Endothelial cell of umbilical vein (primary cell): Measurements from ENCODE around the gene MOG. TPM values are rescaled to one million over a fixed set of nuclear protein-coding genes. Genes with fewer than 3 reads are reported as not detected.

ENCODE experiments used
- BruUV-seq: library from RNA; stranded (reverse); fragments of 400-500 nt; replicated peaks from 2 replicates; lab custom pipeline; 2021; lab: Mats Ljungman, UMichigan
- CTCF ChIA-PET: fragments of 300-600, 350-600 bp; sonication (Branson Sonifier 250); formaldehyde crosslinking; loops from one replicate; lab custom pipeline; 2021; ENCODE audit warnings: antibody characterized with exemption, inconsistent platforms; lab: Charles Lee
- POLR2A ChIA-PET: fragments of 300-600, 350-600 bp; sonication (Branson Sonifier 250); formaldehyde crosslinking; loops from one replicate; lab custom pipeline; 2021; ENCODE audit warnings: antibody characterized with exemption, inconsistent platforms; lab: Charles Lee
- DNase-seq: peaks from one replicate; pipeline ENCODE4 v3.0.0-alpha.2; 2011; ENCODE audit warnings: low read depth, low spot score
- FAIRE-seq: peaks from 2 replicates; lab custom pipeline; 2011; peaks lifted over from hg19 to GRCh38; lab: Jason Lieb, UNC
- H2AFZ ChIP-seq: 2 replicates; pipeline ENCODE4 v1.6.0; 2012; ENCODE audit warnings: low read depth, low read length, control low read depth, inconsistent platforms
- H3K27ac ChIP-seq: 2 replicates; pipeline ENCODE4 v1.5.1; 2011; ENCODE audit warnings: low read depth, mild to moderate bottlenecking, control low read depth, low read length, moderate library complexity; ENCODE audit not compliant: insufficient read depth
- H3K27me3 ChIP-seq, 2 experiments: 2 replicates each; pipeline versions ENCODE4 v1.6.0 to v1.6.1; 2011; ENCODE audit warnings: low read length in 2 of 2, mixed read lengths in 1 of 2; ENCODE audit not compliant: control insufficient read depth in 2 of 2, insufficient read depth in 2 of 2
- H3K36me3 ChIP-seq, 2 experiments: 2 replicates in 1 of 2; 3 replicates in 1 of 2; pipeline ENCODE4 v1.5.1; 2011; ENCODE audit warnings: low read length in 2 of 2, mild to moderate bottlenecking in 1 of 2, moderate library complexity in 1 of 2; ENCODE audit not compliant: control insufficient read depth in 2 of 2, insufficient read depth in 2 of 2; ENCODE audit errors: extremely low read depth in 1 of 2
- H3K4me1 ChIP-seq: 3 replicates; pipeline ENCODE4 v1.5.1; 2011; ENCODE audit warnings: mild to moderate bottlenecking, low read length; ENCODE audit not compliant: control insufficient read depth, insufficient read depth; ENCODE audit errors: extremely low read depth
- H3K4me2 ChIP-seq: 2 replicates; pipeline ENCODE4 v1.6.1; 2011; ENCODE audit warnings: low read length, control low read depth, mixed read lengths; ENCODE audit not compliant: insufficient read depth
- H3K4me3 ChIP-seq, 3 experiments: fragments of 200-600 bp in 1 of 3; sonication (generic), shearing (Covaris generic) in 1 of 3; replicated peaks in 1 of 3; 2 replicates each; pipeline ENCODE4 v1.5.1; 2011 to 2016; ENCODE audit warnings: control low read depth in 3 of 3, low read length in 3 of 3, mild to moderate bottlenecking in 2 of 3, inconsistent platforms in 1 of 3, low read depth in 1 of 3, moderate library complexity in 1 of 3; ENCODE audit not compliant: insufficient read depth in 1 of 3
- H3K79me2 ChIP-seq: 2 replicates; pipeline ENCODE4 v1.6.0; 2012; ENCODE audit warnings: low read length, inconsistent platforms; ENCODE audit not compliant: control insufficient read depth, insufficient read depth
- H3K9ac ChIP-seq: replicated peaks from 2 replicates; pipeline ENCODE3; 2011; ENCODE audit warnings: low read length, control low read depth; ENCODE audit not compliant: insufficient read depth; ENCODE audit errors: extremely low read depth
- H3K9me1 ChIP-seq: replicated peaks from 3 replicates; pipeline ENCODE4 v1.6.0; 2011; ENCODE audit warnings: mild to moderate bottlenecking, low read length; ENCODE audit not compliant: control insufficient read depth, insufficient read depth; ENCODE audit errors: extremely low read depth
- H3K9me3 ChIP-seq: replicated peaks from 2 replicates; pipeline ENCODE4 v1.5.1; 2012; ENCODE audit warnings: low read length, inconsistent platforms; ENCODE audit not compliant: control insufficient read depth, insufficient read depth
- H4K20me1 ChIP-seq: replicated peaks from 2 replicates; pipeline ENCODE3; 2011; ENCODE audit warnings: mild to moderate bottlenecking, low read length; ENCODE audit not compliant: control insufficient read depth, insufficient read depth; ENCODE audit errors: extremely low read depth
- EZH2 ChIP-seq: IDR thresholded peaks from 2 replicates; pipeline ENCODE4 v1.6.1; 2012; ENCODE audit warnings: borderline replicate concordance, low read depth, mild to moderate bottlenecking, moderate library complexity, low read length, inconsistent platforms; ENCODE audit not compliant: severe bottlenecking
- FOS ChIP-seq: IDR thresholded peaks from 2 replicates; pipeline ENCODE4 v1.6.1; 2011; ENCODE audit warnings: mild to moderate bottlenecking, low read length, moderate library complexity, borderline replicate concordance; ENCODE audit not compliant: insufficient read depth
- GATA2 ChIP-seq: IDR thresholded peaks from 2 replicates; pipeline ENCODE4 v1.7.0; 2011; ENCODE audit warnings: low read depth, mild to moderate bottlenecking, moderate library complexity, mixed read lengths, low read length; ENCODE audit not compliant: insufficient read length, insufficient read depth
- JUN ChIP-seq: IDR thresholded peaks from 2 replicates; pipeline ENCODE4 v1.6.1; 2011; ENCODE audit warnings: borderline replicate concordance, low read depth; ENCODE audit not compliant: insufficient read length, insufficient read depth
- MYC ChIP-seq: IDR thresholded peaks from one replicate; pipeline ENCODE4 v1.6.1; 2011; ENCODE audit warnings: mild to moderate bottlenecking, low read depth, low read length
- POLR2A ChIP-seq: IDR thresholded peaks from 2 replicates; pipeline ENCODE4 v1.6.1; 2012; ENCODE audit warnings: low read depth, mild to moderate bottlenecking, control low read depth, low read length
- POLR2AphosphoS5 ChIP-seq: IDR thresholded peaks from 2 replicates; pipeline ENCODE4 v1.6.1; 2012; ENCODE audit warnings: low read depth, mild to moderate bottlenecking, control low read depth, low read length, moderate library complexity; ENCODE audit not compliant: insufficient read depth
- dilution Hi-C: fragments of 300-500 bp; cut with MboI; formaldehyde crosslinking; loops from one replicate; pipeline ENCODE4 v1.15.0; 2019; ENCODE audit warnings: low sequenced_read_pairs; ENCODE audit not compliant: extremely low pct_ligation_motif_present
- intact Hi-C: fragments of 100-400 bp; cut with micrococcal nuclease; formaldehyde crosslinking; loops from one replicate; pipeline ENCODE4 v1.10.0; 2022
- polyA plus RNA-seq, 4 experiments: library from polyadenylated mRNA; depleted of rRNA in 3 of 4; stranded (reverse) in 3 of 4; unstranded in 1 of 4; fragments of >200 nt; gene quantifications; 2 replicates each; pipeline versions ENCODE4 v1.2.1 to v1.2.3, GENCODE V29; 2011 to 2012; ENCODE audit warnings: missing spikeins in 1 of 4
- total RNA-seq: library from RNA; stranded (reverse); gene quantifications from 2 replicates; pipeline ENCODE4 v1.2.3, GENCODE V29; 2021
- TF ChIP-seq, protein P1 (sequence below): IDR thresholded peaks from 2 replicates; pipeline ENCODE4 v1.6.1; 2011; ENCODE audit not compliant: insufficient read depth, insufficient read length
- TF ChIP-seq, protein P2 (sequence below), 2 donors: IDR thresholded peaks; 1 replicate in 1 of 2; 2 replicates in 1 of 2; pipeline ENCODE4 v1.5.1; 2011; ENCODE audit warnings: low read length in 2 of 2, mild to moderate bottlenecking in 2 of 2, moderate library complexity in 2 of 2, control low read depth in 1 of 2, inconsistent platforms in 1 of 2, low read depth in 1 of 2; ENCODE audit not compliant: insufficient read depth in 1 of 2; ENCODE audit errors: extremely low read depth in 1 of 2

The MOG gene
- total and polyA plus RNA-seq, 2 donors (not counting 3 experiments of a cell fraction or from before 2014, with no cell fraction given): not detected

DNA sequence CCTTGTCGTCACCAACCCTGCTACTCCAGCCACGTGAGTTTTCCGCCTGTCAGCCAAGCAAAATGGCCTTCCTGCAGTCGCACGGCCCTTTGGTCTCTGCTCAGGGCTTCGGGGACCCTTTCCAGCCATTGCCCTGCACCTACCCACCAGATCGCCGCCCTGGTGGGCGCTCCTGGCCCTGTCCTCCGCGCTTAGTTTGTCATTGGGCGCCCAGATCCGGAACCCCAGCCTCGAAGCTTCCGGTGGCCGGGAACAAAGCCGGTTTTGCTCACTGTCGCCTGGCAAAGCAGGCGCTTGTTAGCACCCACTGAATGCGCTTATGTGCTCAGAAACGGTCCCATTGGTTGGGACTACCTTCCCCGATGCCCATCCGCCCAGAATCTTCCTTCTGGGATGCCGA is 23.5 kb downstream of the MOG start:
- no peaks in the 10 kb centered on the region for H3K79me2 ChIP-seq
- DNase-seq (no peak), FAIRE-seq (no peak)
- intact Hi-C loops: no loop called here
- POLR2A ChIA-PET: no interaction called here
- CTCF ChIA-PET: no interaction called here
- BruUV-seq: no TSS peak
- no peak overlapping the region for H2AFZ ChIP-seq
- no peak overlapping the region for H3K27ac ChIP-seq
- no peak overlapping the region for H3K9ac ChIP-seq
- no peaks in the 10 kb centered on the region for H3K9me3 ChIP-seq
- H3K4me2 ChIP-seq: no peak overlapping the region
- no peaks in the 10 kb centered on the region for H3K4me1 ChIP-seq
- no peaks in the 10 kb centered on the region for H4K20me1 ChIP-seq
- no peak overlapping the region for H3K4me3 ChIP-seq
- no peak for TF ChIP-seq EZH2
- TF ChIP-seq JUN: no peak
- TF ChIP-seq, protein P1, sequence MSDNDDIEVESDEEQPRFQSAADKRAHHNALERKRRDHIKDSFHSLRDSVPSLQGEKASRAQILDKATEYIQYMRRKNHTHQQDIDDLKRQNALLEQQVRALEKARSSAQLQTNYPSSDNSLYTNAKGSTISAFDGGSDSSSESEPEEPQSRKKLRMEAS: no peak
- no peak for TF ChIP-seq FOS
- TF ChIP-seq, protein P2, sequence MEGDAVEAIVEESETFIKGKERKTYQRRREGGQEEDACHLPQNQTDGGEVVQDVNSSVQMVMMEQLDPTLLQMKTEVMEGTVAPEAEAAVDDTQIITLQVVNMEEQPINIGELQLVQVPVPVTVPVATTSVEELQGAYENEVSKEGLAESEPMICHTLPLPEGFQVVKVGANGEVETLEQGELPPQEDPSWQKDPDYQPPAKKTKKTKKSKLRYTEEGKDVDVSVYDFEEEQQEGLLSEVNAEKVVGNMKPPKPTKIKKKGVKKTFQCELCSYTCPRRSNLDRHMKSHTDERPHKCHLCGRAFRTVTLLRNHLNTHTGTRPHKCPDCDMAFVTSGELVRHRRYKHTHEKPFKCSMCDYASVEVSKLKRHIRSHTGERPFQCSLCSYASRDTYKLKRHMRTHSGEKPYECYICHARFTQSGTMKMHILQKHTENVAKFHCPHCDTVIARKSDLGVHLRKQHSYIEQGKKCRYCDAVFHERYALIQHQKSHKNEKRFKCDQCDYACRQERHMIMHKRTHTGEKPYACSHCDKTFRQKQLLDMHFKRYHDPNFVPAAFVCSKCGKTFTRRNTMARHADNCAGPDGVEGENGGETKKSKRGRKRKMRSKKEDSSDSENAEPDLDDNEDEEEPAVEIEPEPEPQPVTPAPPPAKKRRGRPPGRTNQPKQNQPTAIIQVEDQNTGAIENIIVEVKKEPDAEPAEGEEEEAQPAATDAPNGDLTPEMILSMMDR (IDR thresholded peaks at IDR 0.05; ENCODE audit: extremely low read depth in 1 of 2, insufficient read depth in 1 of 2, low read depth in 1 of 2, low read length in 2 of 2): no peak
- peaks cover 0 to 5% of the 10 kb centered on the region in 2 experiments for H3K27me3 ChIP-seq
- dilution Hi-C loops: no loop called here
- no peaks in the 10 kb centered on the region for H3K9me1 ChIP-seq
- no peaks in the 10 kb centered on the region for H3K36me3 ChIP-seq

DNA sequence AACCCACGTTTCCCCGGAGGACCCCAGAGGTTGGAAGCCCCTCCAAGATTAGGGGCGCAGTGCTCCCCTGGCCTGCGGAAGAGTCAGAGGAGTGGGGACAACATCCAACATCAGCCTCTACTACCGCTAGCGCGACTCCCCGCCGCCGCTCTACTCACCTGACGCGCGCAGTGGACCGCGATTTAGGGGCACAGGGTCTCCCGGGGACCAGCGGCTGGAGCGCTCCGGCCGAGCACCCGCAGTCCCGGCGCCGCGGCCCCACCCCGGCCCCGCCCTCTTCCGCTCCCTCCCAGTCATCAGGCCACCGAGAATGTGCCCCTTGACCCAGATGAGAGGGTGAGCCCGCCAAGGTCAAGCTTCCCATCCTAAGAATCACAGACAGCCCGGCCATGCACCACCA is 24.0 kb downstream of the MOG start, which contains the start of gene ZFP57:
ZFP57 (minus strand) TSS at position 249 of the 400 bp plus-strand sequence. CDS start 4,149 bp downstream, outside the sequence.
- DNase-seq: no peak
- intact Hi-C loops (no loop called here), dilution Hi-C loops (no loop called here)
- Histone ChIP-seq H3K4me3 (no peak within 1 kb of the TSS), H2AFZ (no peak within 1 kb of the TSS), H3K79me2 (no peaks in the 10 kb centered on the region), H3K36me3 (no peaks in the 10 kb centered on the region), H3K9me1 (no peaks in the 10 kb centered on the region), H3K4me2 (no peak within 1 kb of the TSS), H3K9me3 (no peaks in the 10 kb centered on the region), H4K20me1 (no peaks in the 10 kb centered on the region), H3K27me3 (peaks cover 0 to 8% of the 10 kb centered on the region in 2 experiments), H3K27ac (no peak within 1 kb of the TSS), H3K9ac (no peak within 1 kb of the TSS), H3K4me1 (no peaks in the 10 kb centered on the region)
- no peak for FAIRE-seq
- ChIA-PET POLR2A (no interaction called here), CTCF (interaction anchor here (5.0 kb wide), 1 partner anchor 27 kb away, joined by 19 read pairs; no protein-coding TSS in a partner anchor)
- no TSS peak for BruUV-seq
- TF ChIP-seq FOS (no peak), MYC (no peak), POLR2AphosphoS5 (no peak), GATA2 (no peak), JUN (no peak), EZH2 (no peak), POLR2A (no peak)
- TF ChIP-seq, protein P2 (IDR thresholded peaks at IDR 0.05; ENCODE audit: extremely low read depth in 1 of 2, insufficient read depth in 1 of 2, low read depth in 1 of 2, low read length in 2 of 2): no peak
